Measurements from ENCODE around the gene THBS3. TPM values are rescaled to one million over a fixed set of nuclear protein-coding genes. Genes with fewer than 3 reads are reported as not detected.

THBS3 gene
- total and polyA plus RNA-seq, 9 of the 15 experiments (the other 6 are each of a cell fraction or from before 2014, with no cell fraction given), result 0.59 to 8.3 (median 3.2) TPM

- Histone ChIP-seq H3K9me3 (replicated peaks; ENCODE audit: control insufficient read depth, insufficient read depth, low read depth, low read length) (no peaks in the 10 kb centered on the region), H3K9ac (ENCODE audit: insufficient read depth in 1 of 2, low read depth in 2 of 2, low read length in 2 of 2) (peak overlapping the region in 1 of 2 experiments; percentile 77; a peak in 2 of 4 replicates), H3K27ac (ENCODE audit: extremely low read depth, low read depth, low read length) (no peak overlapping the region), H3K27me3 (ENCODE audit: control insufficient read depth in 2 of 2, insufficient read depth in 2 of 2, low read length in 2 of 2) (no peaks in the 10 kb centered on the region), H3K79me2 (ENCODE audit: control insufficient read depth, insufficient read depth, low read length) (no peaks in the 10 kb centered on the region), H2AFZ (ENCODE audit: low read depth, low read length) (peak overlapping the region; percentile 20; the same call in 1 of the 2 replicates), H3K9me1 (ENCODE audit: control insufficient read depth, insufficient read depth, low read length) (no peaks in the 10 kb centered on the region), H3K4me2 (ENCODE audit: insufficient read depth, low read length) (no peak overlapping the region), H4K20me1 (replicated peaks; ENCODE audit: control insufficient read depth, insufficient read depth, low read length) (no peaks in the 10 kb centered on the region), H3K4me1 (replicated peaks in 1 of 2; ENCODE audit: control insufficient read depth in 2 of 2, insufficient read depth in 2 of 2, low read length in 2 of 2) (peaks cover 12 to 61% of the 10 kb centered on the region in 2 experiments; a peak in 4 of 5 replicates), H3K4me3 (no peak overlapping the region), H3K36me3 (ENCODE audit: control insufficient read depth, insufficient read depth, low read length) (no peaks in the 10 kb centered on the region)
- 52% methylated on average over 16 of the region's 30 CpGs for WGBS (ENCODE audit: insufficient coverage, low coverage, missing lambda C conversion rate)
- ChIA-PET POLR2A (interaction anchor here (1.1 kb wide), 1 partner anchor 11 kb away, joined by 4 read pairs; no protein-coding TSS in a partner anchor), CTCF (ENCODE audit: low intra/inter-chr PET ratio) (interaction anchor here (0.8 kb wide), 1 partner anchor 408 kb away, joined by 3 read pairs; no protein-coding TSS in a partner anchor)
- BruUV-seq (replicated peaks), result no TSS peak
- ATAC-seq, result no peak
- in situ Hi-C loops (cut with MboI) (no loop called here), intact Hi-C loops (cut with micrococcal nuclease) (loop anchor here (1.0 kb wide), 1 partner anchor 14 kb away; no protein-coding TSS in a partner anchor)
- DNase-seq (ENCODE audit: extremely low read depth in 1 of 4, low spot score in 3 of 4), result peak in 3 of 4 experiments; percentile 41 to 50 (median 48)
- no peak for FAIRE-seq
- TF ChIP-seq CEBPG (CRISPR knock-in tag; IDR thresholded peaks at IDR 0.05) (peak; percentile 84), CEBPG (tag; conservative IDR thresholded peaks at IDR 0.05 in 1 of 2, IDR thresholded peaks at IDR 0.05 in 1 of 2) (peak; percentile 28 to 80; a peak in 2 of 4 replicates), SRSF1 (IDR thresholded peaks at IDR 0.05; ENCODE audit: low read depth, low read length) (no peak), ZBTB7A (IDR thresholded peaks at IDR 0.05; ENCODE audit: borderline replicate concordance, control insufficient read depth, low read depth, low read length) (peak; percentile 29; the same call in 1 of the 2 replicates), SMARCE1 (IDR thresholded peaks at IDR 0.05) (no peak), CEBPB (tag; IDR thresholded peaks at IDR 0.05) (peak; percentile 96), TRIM24 (IDR thresholded peaks at IDR 0.05) (peak; percentile 60 to 67; a peak in 2 of 4 replicates), ESRRA (IDR thresholded peaks at IDR 0.05; ENCODE audit: borderline replicate concordance, low read depth) (peak; percentile 96), ATF3 (IDR thresholded peaks at IDR 0.05) (peak; percentile 35; the same call in 1 of the 2 replicates), ATF3 (CRISPR knock-in tag; conservative IDR thresholded peaks at IDR 0.05) (no peak), ZNF764 (CRISPR knock-in tag; IDR thresholded peaks at IDR 0.05; ENCODE audit: low read depth) (no peak), GABPA (tag; conservative IDR thresholded peaks at IDR 0.05; ENCODE audit: low read depth) (peak; percentile 38), MED1 (CRISPR knock-in tag; IDR thresholded peaks at IDR 0.05; ENCODE audit: borderline replicate concordance) (no peak), DACH1 (IDR thresholded peaks at IDR 0.05; ENCODE audit: partially characterized antibody) (peak; percentile 17), NR2C2 (CRISPR knock-in tag; IDR thresholded peaks at IDR 0.05) (peak; percentile 89), NR2C2 (tag; IDR thresholded peaks at IDR 0.05) (peak; percentile 93)
- TF ChIP-seq, protein P1, sequence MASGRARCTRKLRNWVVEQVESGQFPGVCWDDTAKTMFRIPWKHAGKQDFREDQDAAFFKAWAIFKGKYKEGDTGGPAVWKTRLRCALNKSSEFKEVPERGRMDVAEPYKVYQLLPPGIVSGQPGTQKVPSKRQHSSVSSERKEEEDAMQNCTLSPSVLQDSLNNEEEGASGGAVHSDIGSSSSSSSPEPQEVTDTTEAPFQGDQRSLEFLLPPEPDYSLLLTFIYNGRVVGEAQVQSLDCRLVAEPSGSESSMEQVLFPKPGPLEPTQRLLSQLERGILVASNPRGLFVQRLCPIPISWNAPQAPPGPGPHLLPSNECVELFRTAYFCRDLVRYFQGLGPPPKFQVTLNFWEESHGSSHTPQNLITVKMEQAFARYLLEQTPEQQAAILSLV (tag; IDR thresholded peaks at IDR 0.05), result 0 out of 2 replicates have a peak, but pooled peaks have one; percentile 38
- TF ChIP-seq, protein P2, sequence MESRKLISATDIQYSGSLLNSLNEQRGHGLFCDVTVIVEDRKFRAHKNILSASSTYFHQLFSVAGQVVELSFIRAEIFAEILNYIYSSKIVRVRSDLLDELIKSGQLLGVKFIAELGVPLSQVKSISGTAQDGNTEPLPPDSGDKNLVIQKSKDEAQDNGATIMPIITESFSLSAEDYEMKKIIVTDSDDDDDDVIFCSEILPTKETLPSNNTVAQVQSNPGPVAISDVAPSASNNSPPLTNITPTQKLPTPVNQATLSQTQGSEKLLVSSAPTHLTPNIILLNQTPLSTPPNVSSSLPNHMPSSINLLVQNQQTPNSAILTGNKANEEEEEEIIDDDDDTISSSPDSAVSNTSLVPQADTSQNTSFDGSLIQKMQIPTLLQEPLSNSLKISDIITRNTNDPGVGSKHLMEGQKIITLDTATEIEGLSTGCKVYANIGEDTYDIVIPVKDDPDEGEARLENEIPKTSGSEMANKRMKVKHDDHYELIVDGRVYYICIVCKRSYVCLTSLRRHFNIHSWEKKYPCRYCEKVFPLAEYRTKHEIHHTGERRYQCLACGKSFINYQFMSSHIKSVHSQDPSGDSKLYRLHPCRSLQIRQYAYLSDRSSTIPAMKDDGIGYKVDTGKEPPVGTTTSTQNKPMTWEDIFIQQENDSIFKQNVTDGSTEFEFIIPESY (CRISPR knock-in tag; IDR thresholded peaks at IDR 0.05), result 0 out of 2 replicates have a peak, but pooled peaks have one; percentile 13
Observed at GRCh38 chr1:155178441-155179111, 29.1 kb downstream of the THBS3 start.
